GM23338 (cell line): ENCODE results near the gene ARHGEF17.

Source experiments
- CREB1 ChIP-seq: fragments of 250-450 bp; sonication (Bioruptor Pico); IDR thresholded peaks from 2 replicates; pipeline ENCODE4 v1.5.0; 2020; ENCODE audit warnings: low read depth, mild to moderate bottlenecking, moderate library complexity
- EZH2 ChIP-seq: fragments of 200-600 bp; sonication (generic); IDR thresholded peaks from one replicate; pipeline ENCODE4 v1.8.0; 2017; ENCODE audit warnings: antibody characterized with exemption, mild to moderate bottlenecking, low read depth; ENCODE audit not compliant: unreplicated experiment
- EZH2phosphoT487 ChIP-seq: fragments of 200-600 bp; sonication (generic); IDR thresholded peaks from one replicate; pipeline ENCODE4 v1.8.1; 2018; ENCODE audit warnings: antibody characterized with exemption; ENCODE audit not compliant: unreplicated experiment
- JUNB ChIP-seq: IDR thresholded peaks from one replicate; pipeline ENCODE4 v1.6.1; 2016; ENCODE audit warnings: antibody characterized with exemption; ENCODE audit not compliant: unreplicated experiment
- NANOG ChIP-seq: IDR thresholded peaks from 2 replicates; pipeline ENCODE4 v1.6.1; 2016; ENCODE audit warnings: antibody characterized with exemption, borderline replicate concordance
- POLR2AphosphoS5 ChIP-seq: IDR thresholded peaks from 2 replicates; pipeline ENCODE4 v1.6.1; 2016; ENCODE audit warnings: antibody characterized with exemption, low read depth
- STAT1 ChIP-seq: IDR thresholded peaks from one replicate; pipeline ENCODE4 v1.6.1; 2016; ENCODE audit warnings: antibody characterized with exemption; ENCODE audit not compliant: unreplicated experiment
- ZNF331 ChIP-seq: fragments of 250-450 bp; sonication (Bioruptor Pico); IDR thresholded peaks from 2 replicates; pipeline ENCODE4 v1.5.0; 2020; ENCODE audit warnings: low read depth, mild to moderate bottlenecking, moderate library complexity
- TF ChIP-seq, protein P1 (sequence below), 2 experiments: fragments of 200-600 bp in 1 of 2; sonication (generic) in 1 of 2; conservative IDR thresholded peaks; 2 replicates each; pipeline versions ENCODE4 v1.5.1 to v1.6.1; 2016 to 2017; ENCODE audit warnings: antibody characterized with exemption in 2 of 2, low read depth in 2 of 2, mild to moderate bottlenecking in 2 of 2, moderate library complexity in 1 of 2
- TF ChIP-seq, protein P2 (sequence below): IDR thresholded peaks from 2 replicates; pipeline ENCODE4 v1.6.1; 2016; ENCODE audit warnings: antibody characterized with exemption
- TF ChIP-seq, protein P3 (sequence below): fragments of 250-450 bp; sonication (Bioruptor Pico); IDR thresholded peaks from 2 replicates; pipeline ENCODE4 v1.5.0; 2020; ENCODE audit warnings: mild to moderate bottlenecking, moderate library complexity
- TF ChIP-seq, protein P4 (sequence below): IDR thresholded peaks from one replicate; pipeline ENCODE4 v1.6.1; 2018; ENCODE audit warnings: antibody characterized with exemption; ENCODE audit not compliant: unreplicated experiment

DNA sequence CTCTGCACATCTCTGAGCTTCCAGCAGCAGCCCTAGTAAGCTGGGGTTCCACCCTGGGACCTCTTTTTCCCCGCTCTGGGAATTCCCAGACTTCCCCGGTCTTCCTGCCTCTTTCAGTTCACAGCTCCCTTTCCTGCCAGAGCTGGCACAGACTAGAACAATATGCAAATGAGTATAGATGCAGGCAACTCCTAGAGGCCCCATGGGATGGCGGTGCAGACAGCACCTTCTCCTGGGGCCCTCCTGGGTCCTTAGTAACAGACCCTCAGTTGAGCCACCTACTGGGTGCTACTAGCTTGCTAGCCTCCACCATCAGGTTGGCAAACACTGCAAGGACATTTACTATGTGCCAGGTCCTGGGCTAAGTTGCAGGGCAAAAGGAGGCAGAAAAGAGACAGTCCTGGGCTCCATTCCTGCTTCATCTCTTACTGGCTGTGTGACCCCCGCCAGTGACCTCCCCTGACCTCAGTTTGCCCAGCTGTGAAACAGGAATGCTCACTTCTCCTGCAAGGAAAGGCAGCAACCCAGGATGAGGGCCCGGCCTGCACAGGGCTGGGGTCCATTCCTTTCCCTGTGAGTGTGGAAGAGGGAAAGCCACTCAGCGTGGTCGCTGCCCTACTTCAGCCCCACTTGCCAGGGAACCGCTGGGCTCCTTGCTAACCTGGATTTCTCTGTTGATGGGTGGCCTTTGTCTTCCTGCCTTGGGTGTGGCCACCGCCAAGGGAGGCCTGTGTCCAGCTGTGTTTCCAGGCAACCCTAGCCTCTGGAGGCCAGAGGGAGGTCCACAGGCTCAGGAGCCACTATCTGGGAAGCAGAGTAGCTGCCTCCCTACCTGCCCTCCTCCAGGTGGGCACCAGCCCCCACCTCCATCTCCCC is 75.4 kb downstream of the ARHGEF17 start:
- TF ChIP-seq, protein P1, sequence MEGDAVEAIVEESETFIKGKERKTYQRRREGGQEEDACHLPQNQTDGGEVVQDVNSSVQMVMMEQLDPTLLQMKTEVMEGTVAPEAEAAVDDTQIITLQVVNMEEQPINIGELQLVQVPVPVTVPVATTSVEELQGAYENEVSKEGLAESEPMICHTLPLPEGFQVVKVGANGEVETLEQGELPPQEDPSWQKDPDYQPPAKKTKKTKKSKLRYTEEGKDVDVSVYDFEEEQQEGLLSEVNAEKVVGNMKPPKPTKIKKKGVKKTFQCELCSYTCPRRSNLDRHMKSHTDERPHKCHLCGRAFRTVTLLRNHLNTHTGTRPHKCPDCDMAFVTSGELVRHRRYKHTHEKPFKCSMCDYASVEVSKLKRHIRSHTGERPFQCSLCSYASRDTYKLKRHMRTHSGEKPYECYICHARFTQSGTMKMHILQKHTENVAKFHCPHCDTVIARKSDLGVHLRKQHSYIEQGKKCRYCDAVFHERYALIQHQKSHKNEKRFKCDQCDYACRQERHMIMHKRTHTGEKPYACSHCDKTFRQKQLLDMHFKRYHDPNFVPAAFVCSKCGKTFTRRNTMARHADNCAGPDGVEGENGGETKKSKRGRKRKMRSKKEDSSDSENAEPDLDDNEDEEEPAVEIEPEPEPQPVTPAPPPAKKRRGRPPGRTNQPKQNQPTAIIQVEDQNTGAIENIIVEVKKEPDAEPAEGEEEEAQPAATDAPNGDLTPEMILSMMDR (conservative IDR thresholded peaks at IDR 0.05; ENCODE audit: low read depth in 2 of 2), result no peak
- no peak for TF ChIP-seq POLR2AphosphoS5
- TF ChIP-seq NANOG, result no peak
- no peak for TF ChIP-seq EZH2phosphoT487
- no peak for TF ChIP-seq EZH2
- TF ChIP-seq, protein P2, sequence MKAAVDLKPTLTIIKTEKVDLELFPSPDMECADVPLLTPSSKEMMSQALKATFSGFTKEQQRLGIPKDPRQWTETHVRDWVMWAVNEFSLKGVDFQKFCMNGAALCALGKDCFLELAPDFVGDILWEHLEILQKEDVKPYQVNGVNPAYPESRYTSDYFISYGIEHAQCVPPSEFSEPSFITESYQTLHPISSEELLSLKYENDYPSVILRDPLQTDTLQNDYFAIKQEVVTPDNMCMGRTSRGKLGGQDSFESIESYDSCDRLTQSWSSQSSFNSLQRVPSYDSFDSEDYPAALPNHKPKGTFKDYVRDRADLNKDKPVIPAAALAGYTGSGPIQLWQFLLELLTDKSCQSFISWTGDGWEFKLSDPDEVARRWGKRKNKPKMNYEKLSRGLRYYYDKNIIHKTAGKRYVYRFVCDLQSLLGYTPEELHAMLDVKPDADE, result no peak
- TF ChIP-seq, protein P3, sequence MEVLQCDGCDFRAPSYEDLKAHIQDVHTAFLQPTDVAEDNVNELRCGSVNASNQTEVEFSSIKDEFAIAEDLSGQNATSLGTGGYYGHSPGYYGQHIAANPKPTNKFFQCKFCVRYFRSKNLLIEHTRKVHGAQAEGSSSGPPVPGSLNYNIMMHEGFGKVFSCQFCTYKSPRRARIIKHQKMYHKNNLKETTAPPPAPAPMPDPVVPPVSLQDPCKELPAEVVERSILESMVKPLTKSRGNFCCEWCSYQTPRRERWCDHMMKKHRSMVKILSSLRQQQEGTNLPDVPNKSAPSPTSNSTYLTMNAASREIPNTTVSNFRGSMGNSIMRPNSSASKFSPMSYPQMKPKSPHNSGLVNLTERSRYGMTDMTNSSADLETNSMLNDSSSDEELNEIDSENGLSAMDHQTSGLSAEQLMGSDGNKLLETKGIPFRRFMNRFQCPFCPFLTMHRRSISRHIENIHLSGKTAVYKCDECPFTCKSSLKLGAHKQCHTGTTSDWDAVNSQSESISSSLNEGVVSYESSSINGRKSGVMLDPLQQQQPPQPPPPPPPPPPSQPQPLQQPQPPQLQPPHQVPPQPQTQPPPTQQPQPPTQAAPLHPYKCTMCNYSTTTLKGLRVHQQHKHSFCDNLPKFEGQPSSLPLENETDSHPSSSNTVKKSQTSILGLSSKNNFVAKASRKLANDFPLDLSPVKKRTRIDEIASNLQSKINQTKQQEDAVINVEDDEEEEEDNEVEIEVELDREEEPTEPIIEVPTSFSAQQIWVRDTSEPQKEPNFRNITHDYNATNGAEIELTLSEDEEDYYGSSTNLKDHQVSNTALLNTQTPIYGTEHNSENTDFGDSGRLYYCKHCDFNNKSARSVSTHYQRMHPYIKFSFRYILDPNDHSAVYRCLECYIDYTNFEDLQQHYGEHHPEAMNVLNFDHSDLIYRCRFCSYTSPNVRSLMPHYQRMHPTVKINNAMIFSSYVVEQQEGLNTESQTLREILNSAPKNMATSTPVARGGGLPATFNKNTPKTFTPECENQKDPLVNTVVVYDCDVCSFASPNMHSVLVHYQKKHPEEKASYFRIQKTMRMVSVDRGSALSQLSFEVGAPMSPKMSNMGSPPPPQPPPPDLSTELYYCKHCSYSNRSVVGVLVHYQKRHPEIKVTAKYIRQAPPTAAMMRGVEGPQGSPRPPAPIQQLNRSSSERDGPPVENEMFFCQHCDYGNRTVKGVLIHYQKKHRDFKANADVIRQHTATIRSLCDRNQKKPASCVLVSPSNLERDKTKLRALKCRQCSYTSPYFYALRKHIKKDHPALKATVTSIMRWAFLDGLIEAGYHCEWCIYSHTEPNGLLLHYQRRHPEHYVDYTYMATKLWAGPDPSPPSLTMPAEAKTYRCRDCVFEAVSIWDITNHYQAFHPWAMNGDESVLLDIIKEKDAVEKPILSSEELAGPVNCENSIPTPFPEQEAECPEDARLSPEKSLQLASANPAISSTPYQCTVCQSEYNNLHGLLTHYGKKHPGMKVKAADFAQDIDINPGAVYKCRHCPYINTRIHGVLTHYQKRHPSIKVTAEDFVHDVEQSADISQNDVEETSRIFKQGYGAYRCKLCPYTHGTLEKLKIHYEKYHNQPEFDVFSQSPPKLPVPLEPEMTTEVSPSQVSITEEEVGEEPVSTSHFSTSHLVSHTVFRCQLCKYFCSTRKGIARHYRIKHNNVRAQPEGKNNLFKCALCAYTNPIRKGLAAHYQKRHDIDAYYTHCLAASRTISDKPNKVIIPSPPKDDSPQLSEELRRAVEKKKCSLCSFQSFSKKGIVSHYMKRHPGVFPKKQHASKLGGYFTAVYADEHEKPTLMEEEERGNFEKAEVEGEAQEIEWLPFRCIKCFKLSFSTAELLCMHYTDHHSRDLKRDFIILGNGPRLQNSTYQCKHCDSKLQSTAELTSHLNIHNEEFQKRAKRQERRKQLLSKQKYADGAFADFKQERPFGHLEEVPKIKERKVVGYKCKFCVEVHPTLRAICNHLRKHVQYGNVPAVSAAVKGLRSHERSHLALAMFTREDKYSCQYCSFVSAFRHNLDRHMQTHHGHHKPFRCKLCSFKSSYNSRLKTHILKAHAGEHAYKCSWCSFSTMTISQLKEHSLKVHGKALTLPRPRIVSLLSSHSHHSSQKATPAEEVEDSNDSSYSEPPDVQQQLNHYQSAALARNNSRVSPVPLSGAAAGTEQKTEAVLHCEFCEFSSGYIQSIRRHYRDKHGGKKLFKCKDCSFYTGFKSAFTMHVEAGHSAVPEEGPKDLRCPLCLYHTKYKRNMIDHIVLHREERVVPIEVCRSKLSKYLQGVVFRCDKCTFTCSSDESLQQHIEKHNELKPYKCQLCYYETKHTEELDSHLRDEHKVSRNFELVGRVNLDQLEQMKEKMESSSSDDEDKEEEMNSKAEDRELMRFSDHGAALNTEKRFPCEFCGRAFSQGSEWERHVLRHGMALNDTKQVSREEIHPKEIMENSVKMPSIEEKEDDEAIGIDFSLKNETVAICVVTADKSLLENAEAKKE (CRISPR knock-in tag), result no peak
- TF ChIP-seq JUNB, result no peak
- TF ChIP-seq, protein P4, sequence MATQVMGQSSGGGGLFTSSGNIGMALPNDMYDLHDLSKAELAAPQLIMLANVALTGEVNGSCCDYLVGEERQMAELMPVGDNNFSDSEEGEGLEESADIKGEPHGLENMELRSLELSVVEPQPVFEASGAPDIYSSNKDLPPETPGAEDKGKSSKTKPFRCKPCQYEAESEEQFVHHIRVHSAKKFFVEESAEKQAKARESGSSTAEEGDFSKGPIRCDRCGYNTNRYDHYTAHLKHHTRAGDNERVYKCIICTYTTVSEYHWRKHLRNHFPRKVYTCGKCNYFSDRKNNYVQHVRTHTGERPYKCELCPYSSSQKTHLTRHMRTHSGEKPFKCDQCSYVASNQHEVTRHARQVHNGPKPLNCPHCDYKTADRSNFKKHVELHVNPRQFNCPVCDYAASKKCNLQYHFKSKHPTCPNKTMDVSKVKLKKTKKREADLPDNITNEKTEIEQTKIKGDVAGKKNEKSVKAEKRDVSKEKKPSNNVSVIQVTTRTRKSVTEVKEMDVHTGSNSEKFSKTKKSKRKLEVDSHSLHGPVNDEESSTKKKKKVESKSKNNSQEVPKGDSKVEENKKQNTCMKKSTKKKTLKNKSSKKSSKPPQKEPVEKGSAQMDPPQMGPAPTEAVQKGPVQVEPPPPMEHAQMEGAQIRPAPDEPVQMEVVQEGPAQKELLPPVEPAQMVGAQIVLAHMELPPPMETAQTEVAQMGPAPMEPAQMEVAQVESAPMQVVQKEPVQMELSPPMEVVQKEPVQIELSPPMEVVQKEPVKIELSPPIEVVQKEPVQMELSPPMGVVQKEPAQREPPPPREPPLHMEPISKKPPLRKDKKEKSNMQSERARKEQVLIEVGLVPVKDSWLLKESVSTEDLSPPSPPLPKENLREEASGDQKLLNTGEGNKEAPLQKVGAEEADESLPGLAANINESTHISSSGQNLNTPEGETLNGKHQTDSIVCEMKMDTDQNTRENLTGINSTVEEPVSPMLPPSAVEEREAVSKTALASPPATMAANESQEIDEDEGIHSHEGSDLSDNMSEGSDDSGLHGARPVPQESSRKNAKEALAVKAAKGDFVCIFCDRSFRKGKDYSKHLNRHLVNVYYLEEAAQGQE, result no peak
- TF ChIP-seq ZNF331 (CRISPR knock-in tag), result no peak
- TF ChIP-seq CREB1 (CRISPR knock-in tag), result no peak
- TF ChIP-seq STAT1, result no peak
